GM12801 (cell line): Measurements from ENCODE around the gene LNP1.

Experiments
- CTCF ChIP-seq: IDR thresholded peaks from one replicate; pipeline ENCODE4 v1.5.1; 2011; ENCODE audit warnings: control low read depth; ENCODE audit not compliant: insufficient read length; ENCODE audit errors: extremely low read depth

LNP1 gene

GRCh38 chr3:100423611-100424010 lies 22.3 kb downstream of the LNP1 start:
- no peak for TF ChIP-seq CTCF

DNA sequence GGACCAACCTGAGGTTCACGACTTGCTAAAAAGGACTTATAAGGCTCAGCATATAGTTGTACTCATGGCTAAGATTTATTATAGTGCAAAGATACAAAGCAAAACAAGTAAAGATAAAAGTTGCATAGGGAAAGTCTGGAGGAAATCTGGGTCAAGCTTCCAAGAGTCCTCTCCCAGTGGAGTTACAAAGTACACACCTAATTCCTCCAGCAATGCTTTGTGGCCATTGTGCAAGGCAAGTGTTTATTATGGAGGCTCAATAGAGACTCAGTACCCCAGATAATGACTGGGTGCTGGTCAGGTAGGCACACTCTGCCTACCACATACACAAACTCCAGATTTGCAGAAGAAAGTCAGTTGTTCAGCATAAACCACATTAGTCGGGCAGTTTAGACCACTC lies 22.9 kb downstream of the LNP1 start:
- TF ChIP-seq CTCF, result no peak

- no peak for TF ChIP-seq CTCF
Measured at GRCh38 chr3:100425316-100425715, 24.0 kb downstream of the LNP1 start.

GRCh38 chr3:100426067-100426682 lies 24.8 kb downstream of the LNP1 start:
- TF ChIP-seq CTCF, result no peak

GRCh38 chr3:100427699-100428098 lies 26.4 kb downstream of the LNP1 start:
- TF ChIP-seq CTCF, result no peak

DNA sequence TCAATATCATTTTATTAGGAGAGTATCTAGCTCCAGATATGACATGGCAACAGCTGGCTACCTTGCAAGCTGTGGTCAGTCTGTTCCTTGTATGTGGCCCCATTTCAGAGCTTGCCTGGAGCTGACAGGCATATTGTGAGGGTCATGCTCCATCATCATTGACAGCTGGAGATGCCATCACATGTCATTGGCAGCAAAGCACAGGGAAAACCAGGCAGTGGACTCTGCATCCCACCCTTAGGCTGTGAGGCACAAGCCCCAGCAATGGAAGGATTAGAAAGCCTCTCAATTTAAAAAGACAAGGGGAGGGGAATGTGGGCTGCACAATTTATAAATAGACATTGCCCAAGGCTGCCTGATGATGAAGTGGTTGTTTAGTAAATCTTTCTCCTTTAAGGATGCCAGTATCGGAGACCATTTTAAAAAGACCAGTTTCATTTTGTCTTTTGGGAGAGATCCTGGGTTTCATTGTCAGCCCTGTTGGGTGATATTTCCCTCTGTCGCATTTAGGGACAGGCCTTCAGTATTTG lies 27.9 kb downstream of the LNP1 start:
- no peak for TF ChIP-seq CTCF

DNA sequence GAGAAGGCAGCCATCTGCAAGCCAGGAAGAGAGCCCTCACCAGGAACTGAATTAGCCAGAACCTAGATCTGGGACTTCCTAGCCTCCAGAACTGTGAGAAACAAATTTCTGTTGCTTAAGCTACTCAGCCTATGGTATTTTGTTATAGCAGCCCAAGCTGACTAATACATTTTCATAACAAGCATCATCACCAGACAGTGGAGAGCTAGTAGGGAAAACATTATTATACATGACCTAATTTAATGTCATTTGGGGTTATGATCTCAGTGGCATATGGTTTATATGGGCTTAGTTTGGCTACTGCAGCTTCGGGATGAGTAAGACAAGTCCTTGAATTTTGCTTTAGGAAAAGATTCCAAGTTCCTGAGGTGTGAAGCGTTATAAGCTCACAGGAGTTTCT lies 35.6 kb downstream of the LNP1 start:
- TF ChIP-seq CTCF, result no peak
